HepG2 (cell line): ENCODE measurements around the gene AKIP1. TPM values are rescaled to one million over a fixed set of nuclear protein-coding genes. Genes with fewer than 3 reads are reported as not detected.

Source experiments
- ATAC-seq: fragments of 200-7000 bp; cut with Tn5 transposase; 3 replicates; pipeline ENCODE4 v1.9.1; 2020; ENCODE audit warnings: mild to moderate bottlenecking, moderate library complexity
- BruUV-seq: library from RNA; stranded (reverse); fragments of 400-500 nt; replicated peaks from 2 replicates; lab custom pipeline; 2021; lab: Mats Ljungman, UMichigan
- CTCF ChIA-PET: fragments of 300-600 bp; formaldehyde crosslinking; extraction: SDS; loops from one replicate; lab custom pipeline; 2021; ENCODE audit warnings: low total read pairs, inconsistent platforms, low intra/inter-chr PET ratio; lab: Yijun Ruan, JAX
- POLR2A ChIA-PET: fragments of 350-600 bp; sonication (Branson Sonifier 250); formaldehyde crosslinking; loops from one replicate; lab custom pipeline; 2020; ENCODE audit warnings: antibody characterized with exemption, inconsistent platforms; lab: Yijun Ruan, JAX
- DNase-seq: peaks from one replicate; pipeline ENCODE4 v3.0.0-alpha.2; 2015; ENCODE audit warnings: low spot score
- FAIRE-seq: peaks from 3 replicates; lab custom pipeline; 2011; peaks lifted over from hg19 to GRCh38; lab: Jason Lieb, UNC
- H2AFZ ChIP-seq: one replicate; pipeline ENCODE4 v1.6.1; 2011; ENCODE audit warnings: low read length, inconsistent platforms
- H3K27ac ChIP-seq: fragments of 300-600 bp; 3 replicates; pipeline ENCODE4 v1.8.0; 2011; ENCODE audit warnings: mixed run types, mild to moderate bottlenecking, mixed read lengths, low read length, inconsistent platforms; ENCODE audit not compliant: insufficient read depth; ENCODE audit errors: extremely low read length
- H3K27me3 ChIP-seq, 2 experiments: fragments of 200-600 bp in 1 of 2; 2 replicates in 1 of 2; 3 replicates in 1 of 2; pipeline versions ENCODE4 v1.6.0 to v1.8.0; 2011; ENCODE audit warnings: low read length in 2 of 2, mild to moderate bottlenecking in 2 of 2, moderate library complexity in 2 of 2, inconsistent platforms in 1 of 2; ENCODE audit not compliant: insufficient read depth in 2 of 2, control insufficient read depth in 1 of 2
- H3K36me3 ChIP-seq, 2 experiments: fragments of 200-600 bp in 1 of 2; replicated peaks in 1 of 2; 2 replicates in 1 of 2; 3 replicates in 1 of 2; pipeline versions ENCODE4 v1.5.1 to v1.8.0; 2011; ENCODE audit warnings: low read length in 2 of 2, inconsistent platforms in 1 of 2; ENCODE audit not compliant: insufficient read depth in 2 of 2, control insufficient read depth in 1 of 2
- H3K4me1 ChIP-seq: 2 replicates; pipeline ENCODE4 v1.5.1; 2012; ENCODE audit warnings: low read length, inconsistent platforms; ENCODE audit not compliant: insufficient read depth
- H3K4me2 ChIP-seq: 2 replicates; pipeline ENCODE4 v1.6.0; 2011; ENCODE audit warnings: low read depth, low read length, inconsistent platforms
- H3K4me3 ChIP-seq, 3 experiments: fragments of 200-600 bp in 1 of 3; sonication (generic), shearing (Covaris generic) in 1 of 3; replicated peaks in 1 of 3; 2 replicates each; pipeline ENCODE4 v1.5.1; 2011 to 2016; ENCODE audit warnings: low read length in 3 of 3, inconsistent platforms in 2 of 3, low read depth in 2 of 3, mild to moderate bottlenecking in 2 of 3, control low read depth in 1 of 3, mixed read lengths in 1 of 3; ENCODE audit not compliant: insufficient read depth in 1 of 3
- H3K79me2 ChIP-seq: one replicate; pipeline ENCODE4 v1.6.1; 2011; ENCODE audit warnings: low read length, inconsistent platforms; ENCODE audit not compliant: insufficient read depth
- H3K9ac ChIP-seq: 2 replicates; pipeline ENCODE4 v1.6.0; 2011; ENCODE audit warnings: mild to moderate bottlenecking, low read depth, low read length, inconsistent platforms; ENCODE audit not compliant: insufficient read depth
- H3K9me3 ChIP-seq: 2 replicates; pipeline ENCODE4 v1.5.1; 2012; ENCODE audit warnings: mild to moderate bottlenecking, low read length
- H4K20me1 ChIP-seq: 2 replicates; pipeline ENCODE4 v1.6.0; 2011; ENCODE audit warnings: inconsistent platforms, mild to moderate bottlenecking, low read length, moderate library complexity; ENCODE audit not compliant: insufficient read depth
- FOXO1 ChIP-seq: sonication (generic); formaldehyde crosslinking; IDR thresholded peaks from 2 replicates; pipeline ENCODE4 v1.4.0; 2020; ENCODE audit warnings: missing genetic modification reagents
- GABPA ChIP-seq, 2 experiments: IDR thresholded peaks; 2 replicates each; pipeline ENCODE4 v1.6.1; 2011 to 2016; ENCODE audit warnings: low read depth in 2 of 2, low read length in 1 of 2, missing biosample characterization in 1 of 2, missing genetic modification characterization in 1 of 2
- RARG ChIP-seq: sonication (generic); formaldehyde crosslinking; IDR thresholded peaks from 2 replicates; pipeline ENCODE4 v1.4.0; 2020; ENCODE audit warnings: low read depth, mild to moderate bottlenecking, missing genetic modification reagents
- TBP ChIP-seq: sonication (generic); formaldehyde crosslinking; IDR thresholded peaks from 2 replicates; pipeline ENCODE4 v1.5.0; 2020; ENCODE audit warnings: missing genetic modification reagents
- TEAD3 ChIP-seq: optimal IDR thresholded peaks from 2 replicates; pipeline ENCODE3; 2016; ENCODE audit warnings: borderline replicate concordance
- TFAP4 ChIP-seq: sonication (generic); IDR thresholded peaks from 2 replicates; pipeline ENCODE4 v1.6.1; 2016; ENCODE audit warnings: low read depth, borderline replicate concordance
- ZNF367 ChIP-seq: sonication (generic); formaldehyde crosslinking; IDR thresholded peaks from 2 replicates; pipeline ENCODE4 v1.4.0; 2020; ENCODE audit warnings: missing genetic modification reagents, borderline replicate concordance
- ZNF564 ChIP-seq: sonication (generic); formaldehyde crosslinking; IDR thresholded peaks from 2 replicates; pipeline ENCODE4 v1.8.1; 2023; ENCODE audit warnings: mild to moderate bottlenecking, missing genetic modification reagents
- ZNF572 ChIP-seq: sonication (generic); formaldehyde crosslinking; IDR thresholded peaks from 2 replicates; pipeline ENCODE4 v1.5.1; 2020; ENCODE audit warnings: mild to moderate bottlenecking, missing genetic modification reagents
- ZNF652 ChIP-seq: IDR thresholded peaks from 2 replicates; pipeline ENCODE4 v1.6.1; 2016; ENCODE audit warnings: low read depth, borderline replicate concordance
- WGBS: methylation state at CpG from one replicate; pipeline ENCODE4 v1.1.6; 2017; ENCODE audit warnings: low lambda C conversion rate; 5-methylcytosine and 5-hydroxymethylcytosine counted together
- in situ Hi-C: cut with HindIII; loops from 2 replicates; pipeline ENCODE4 v1.10.0; 2017; ENCODE audit warnings: low pct_unique_long_range_greater_than_20kb; ENCODE audit not compliant: extremely low pct_ligation_motif_present
- intact Hi-C: fragments of 100-400 bp; cut with micrococcal nuclease; formaldehyde crosslinking; loops from one replicate; pipeline ENCODE4 v1.10.0; 2022; ENCODE audit not compliant: unreplicated experiment
- polyA plus RNA-seq, 8 experiments: library from polyadenylated mRNA; depleted of rRNA in 3 of 8; stranded (reverse) in 7 of 8; unstranded in 1 of 8; fragments of >200 nt; fragmentation: Illumina TruSeq in 4 of 8; extraction: Trizol in 4 of 8; gene quantifications; 2 replicates each; pipeline versions ENCODE4 v1.2.1 to v1.2.3, GENCODE V29; 2011 to 2016; ENCODE audit warnings: low read depth in 4 of 8, missing spikeins in 1 of 8, mixed read lengths in 1 of 8; ENCODE audit not compliant: insufficient read depth in 1 of 8
- total RNA-seq, 5 experiments: library from RNA; depleted of rRNA; stranded (reverse); fragments of >200 nt; fragmentation: Illumina TruSeq; extraction: Trizol; gene quantifications; 2 replicates each; pipeline ENCODE4 v1.2.3, GENCODE V29; 2016; ENCODE audit warnings: low read depth in 1 of 5
- TF ChIP-seq, protein P1 (sequence below): sonication (generic); formaldehyde crosslinking; IDR thresholded peaks from 2 replicates; pipeline ENCODE4 v1.9.0; 2021; ENCODE audit warnings: missing genetic modification reagents, mild to moderate bottlenecking, borderline replicate concordance

AKIP1 gene
- total and polyA plus RNA-seq, 2 of the 13 experiments (the other 11 are each of a cell fraction or from before 2014, with no cell fraction given) = 10.0 to 20.3 TPM

DNA sequence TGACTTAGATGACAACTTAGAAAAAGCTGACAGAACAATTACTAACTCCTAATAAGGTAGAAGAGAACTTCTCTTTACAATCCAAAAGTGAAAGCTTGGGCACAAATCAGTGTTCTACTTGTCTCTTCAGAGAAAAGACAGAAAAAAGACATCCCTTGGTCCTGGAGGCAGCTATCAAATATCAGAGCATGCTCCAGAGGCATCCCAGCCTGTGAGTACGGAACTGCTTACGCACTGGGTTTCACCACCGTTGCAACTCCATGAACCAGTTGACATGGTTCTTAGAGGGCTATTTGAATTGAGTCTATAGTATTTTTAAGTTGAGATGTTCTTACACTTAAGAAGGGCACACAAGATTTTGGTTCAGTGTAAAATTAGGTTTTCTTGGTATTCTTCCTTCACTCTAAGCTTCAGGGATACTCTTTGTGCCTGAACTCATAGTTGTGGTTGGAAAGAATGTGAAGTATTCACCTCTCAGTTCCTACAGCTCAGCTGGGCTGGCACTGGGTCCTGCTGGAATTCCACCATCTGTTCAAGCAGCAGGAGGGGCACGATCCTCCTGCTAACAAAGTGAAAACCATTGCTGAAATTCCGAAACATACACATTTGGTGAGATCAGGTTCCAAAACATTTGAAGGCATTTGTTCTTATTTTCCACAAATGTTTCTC is 6.3 kb downstream of the AKIP1 start (continued):
- TF ChIP-seq TFAP4 (peak; percentile 79), GABPA (IDR thresholded peaks at IDR 0.05; ENCODE audit: low read depth, low read length) (no peak), GABPA (CRISPR knock-in tag; IDR thresholded peaks at IDR 0.05; ENCODE audit: low read depth) (no peak), ZNF572 (CRISPR knock-in tag) (no peak), TEAD3 (CRISPR knock-in tag) (peak; percentile 91)

DNA sequence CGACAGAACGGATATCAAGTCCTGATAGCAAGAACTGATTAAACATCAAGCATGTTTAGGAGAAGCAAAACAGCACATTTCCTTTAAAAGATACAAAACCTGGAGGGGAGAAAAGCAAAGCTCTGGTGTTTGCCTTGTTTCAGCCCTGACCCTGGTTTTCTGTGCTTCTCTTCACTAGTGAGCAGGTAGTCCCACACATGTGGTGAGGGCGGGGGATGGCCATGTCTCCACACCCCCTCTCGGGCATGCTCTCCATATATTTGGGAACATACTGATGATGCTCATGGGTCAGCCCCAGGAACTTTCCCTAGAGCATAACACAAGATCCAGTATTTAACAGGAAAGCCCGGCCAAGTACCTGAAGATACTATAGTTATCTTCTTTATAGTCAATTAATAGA is 11.7 kb downstream of the AKIP1 start:
- Histone ChIP-seq H3K27ac (no peak overlapping the region), H3K27me3 (no peaks in the 10 kb centered on the region), H3K79me2 (no peaks in the 10 kb centered on the region), H3K36me3 (peaks cover 5 to 26% of the 10 kb centered on the region in 2 experiments; a peak in 4 of 5 replicates), H3K9me3 (no peaks in the 10 kb centered on the region), H3K4me1 (peaks cover 1% of the 10 kb centered on the region; the same call in 1 of the 2 replicates), H3K4me3 (no peak overlapping the region), H3K4me2 (no peak overlapping the region), H4K20me1 (no peaks in the 10 kb centered on the region), H2AFZ (no peak overlapping the region), H3K9ac (no peak overlapping the region)
- no peak for DNase-seq
- in situ Hi-C loops = loop anchor here (5.0 kb wide), 1 partner anchor 35 kb away; no protein-coding TSS in a partner anchor
- intact Hi-C loops = no loop called here
- no peak for TF ChIP-seq ZNF652 (CRISPR knock-in tag)
- no peak for TF ChIP-seq RARG (CRISPR knock-in tag)
- TF ChIP-seq ZNF367 = no peak
- no peak for TF ChIP-seq FOXO1 (CRISPR knock-in tag)
- no peak for TF ChIP-seq TBP
- TF ChIP-seq, protein P1, sequence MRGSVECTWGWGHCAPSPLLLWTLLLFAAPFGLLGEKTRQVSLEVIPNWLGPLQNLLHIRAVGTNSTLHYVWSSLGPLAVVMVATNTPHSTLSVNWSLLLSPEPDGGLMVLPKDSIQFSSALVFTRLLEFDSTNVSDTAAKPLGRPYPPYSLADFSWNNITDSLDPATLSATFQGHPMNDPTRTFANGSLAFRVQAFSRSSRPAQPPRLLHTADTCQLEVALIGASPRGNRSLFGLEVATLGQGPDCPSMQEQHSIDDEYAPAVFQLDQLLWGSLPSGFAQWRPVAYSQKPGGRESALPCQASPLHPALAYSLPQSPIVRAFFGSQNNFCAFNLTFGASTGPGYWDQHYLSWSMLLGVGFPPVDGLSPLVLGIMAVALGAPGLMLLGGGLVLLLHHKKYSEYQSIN (CRISPR knock-in tag) = no peak
- no peak for TF ChIP-seq ZNF564 (CRISPR knock-in tag)
- WGBS = 100% methylated on average over 5 of the region's 5 CpGs
- ChIA-PET CTCF (no interaction called here), POLR2A (no interaction called here)
- BruUV-seq = TSS peak; percentile 30
- FAIRE-seq = no peak
- no peak for ATAC-seq
